ENCODE results near the gene FADS3. TPM values are rescaled to one million over a fixed set of nuclear protein-coding genes. Genes with fewer than 3 reads are reported as not detected.

Gene FADS3
- total and polyA plus RNA-seq, 9 donors: 10.6 to 85.8 (median 41.3) TPM

- Histone ChIP-seq H3K27ac (no peak overlapping the region), H3K4me3 (no peak overlapping the region), H3K27me3 (no peaks in the 10 kb centered on the region), H3K36me3 (no peaks in the 10 kb centered on the region), H3K9me3 (no peaks in the 10 kb centered on the region), H3K4me1 (ENCODE audit: insufficient read depth) (no peaks in the 10 kb centered on the region)
- TF ChIP-seq EP300 (IDR thresholded peaks at IDR 0.05) (no peak), POLR2A (IDR thresholded peaks at IDR 0.05) (no peak), CTCF (IDR thresholded peaks at IDR 0.05) (no peak)
- 64 to 77% (median 71%) methylated on average over 7 of the region's 7 CpGs for WGBS, 3 donors
- intact Hi-C loops (cut with DNase I): no loop called here
- DNase-seq: no peak
These were observed 40.7 kb downstream of the FADS3 start for GRCh38 chr11:61850687-61851086.

- Histone ChIP-seq H3K9me3 (no peaks in the 10 kb centered on the region), H3K4me1 (ENCODE audit: insufficient read depth) (no peaks in the 10 kb centered on the region), H3K4me3 (no peak overlapping the region), H3K36me3 (no peaks in the 10 kb centered on the region), H3K27ac (no peak overlapping the region), H3K27me3 (no peaks in the 10 kb centered on the region)
- 62 to 74% (median 69%) methylated on average over 9 of the region's 9 CpGs for WGBS, 3 donors
- TF ChIP-seq POLR2A (IDR thresholded peaks at IDR 0.05) (no peak), EP300 (IDR thresholded peaks at IDR 0.05) (no peak), CTCF (IDR thresholded peaks at IDR 0.05) (no peak)
- no peak for DNase-seq
- intact Hi-C loops (cut with DNase I): no loop called here
These were observed 42.7 kb downstream of the FADS3 start for GRCh38 chr11:61848631-61849030.

DNA sequence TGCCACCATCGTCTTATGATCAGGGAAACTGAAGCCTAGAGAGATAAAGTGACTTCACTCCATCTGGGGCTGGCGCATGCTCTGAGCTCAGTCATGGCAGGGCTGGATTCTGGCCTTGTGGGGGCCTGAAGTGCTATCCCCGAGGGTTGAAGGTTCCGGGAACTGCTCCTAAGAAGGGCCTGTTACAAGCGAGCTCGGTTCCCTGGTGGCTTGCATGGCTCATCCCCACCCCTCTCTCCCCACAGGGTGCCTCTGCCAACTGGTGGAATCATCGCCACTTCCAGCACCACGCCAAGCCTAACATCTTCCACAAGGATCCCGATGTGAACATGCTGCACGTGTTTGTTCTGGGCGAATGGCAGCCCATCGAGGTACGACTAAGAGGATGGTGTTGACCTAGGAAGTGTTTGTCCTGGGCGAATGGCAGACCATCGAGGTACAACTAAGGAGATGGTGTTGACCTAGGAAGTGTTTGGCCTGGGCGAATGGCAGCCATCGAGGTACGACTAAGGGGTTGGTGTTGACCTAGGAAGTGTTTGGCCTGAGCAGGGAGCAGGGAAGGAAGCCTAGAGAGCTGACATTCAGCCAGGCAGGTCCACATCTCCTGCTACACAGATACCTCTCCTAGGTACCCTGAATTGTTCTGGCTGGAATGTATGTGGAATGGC is 43.3 kb downstream of the FADS3 start:
- Histone ChIP-seq H3K27ac (no peak overlapping the region), H3K9me3 (no peaks in the 10 kb centered on the region), H3K27me3 (no peaks in the 10 kb centered on the region), H3K4me1 (ENCODE audit: insufficient read depth) (no peaks in the 10 kb centered on the region), H3K36me3 (no peaks in the 10 kb centered on the region), H3K4me3 (no peak overlapping the region)
- intact Hi-C loops (cut with DNase I): no loop called here
- TF ChIP-seq POLR2A (IDR thresholded peaks at IDR 0.05): no peak
- no peak for TF ChIP-seq EP300 (IDR thresholded peaks at IDR 0.05)
- no peak for DNase-seq
- WGBS, 3 donors: 90 to 95% (median 93%) methylated on average over 18 of the region's 18 CpGs

DNA sequence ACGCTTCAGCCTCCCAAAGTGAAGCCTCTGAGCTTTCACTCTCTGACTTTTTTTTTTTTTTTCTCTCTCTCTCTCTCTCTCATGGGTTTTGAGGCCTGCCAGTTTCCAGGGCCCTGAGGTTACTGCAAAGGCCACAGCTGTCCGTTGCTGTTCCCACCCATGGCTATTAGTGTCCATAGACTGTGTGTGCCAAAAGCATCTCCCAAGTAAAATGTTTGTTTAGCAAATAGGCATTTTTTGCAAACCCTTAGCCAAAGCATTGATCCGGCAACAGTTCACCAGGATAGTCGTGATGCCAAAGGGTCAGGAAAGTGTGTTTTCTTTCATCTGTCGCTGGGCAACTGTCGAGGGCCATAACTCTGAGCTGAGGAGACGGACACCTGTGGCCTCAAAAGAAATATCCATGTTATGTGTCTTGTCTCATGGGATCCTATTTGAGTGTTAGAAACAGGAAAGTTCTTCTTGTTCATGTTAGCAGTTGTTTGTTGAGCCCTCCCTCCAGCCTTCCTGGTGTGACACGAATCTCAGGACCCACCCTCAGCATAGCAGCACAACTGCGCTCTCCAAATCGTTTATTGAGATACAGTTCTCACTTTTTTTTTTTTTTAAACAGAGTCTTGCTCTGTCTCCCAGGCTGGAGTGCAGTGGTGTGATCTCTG is 44.9 kb downstream of the FADS3 start:
- TF ChIP-seq POLR2A (IDR thresholded peaks at IDR 0.05): no peak
- TF ChIP-seq EP300 (IDR thresholded peaks at IDR 0.05): no peak
- TF ChIP-seq CTCF (IDR thresholded peaks at IDR 0.05): no peak
- no peak overlapping the region for H3K27ac ChIP-seq
- intact Hi-C loops (cut with DNase I): no loop called here
- no peaks in the 10 kb centered on the region for H3K36me3 ChIP-seq
- H3K27me3 ChIP-seq: no peaks in the 10 kb centered on the region
- no peaks in the 10 kb centered on the region for H3K4me1 ChIP-seq (ENCODE audit: insufficient read depth)
- DNase-seq: no peak
- H3K9me3 ChIP-seq: no peaks in the 10 kb centered on the region
- no peak overlapping the region for H3K4me3 ChIP-seq
- 78 to 82% (median 78%) methylated on average over 10 of the region's 10 CpGs for WGBS, 3 donors

Measured in ovary (tissue), 9 donors.